ENCODE results near the gene ROPN1L. TPM values are rescaled to one million over a fixed set of nuclear protein-coding genes. Genes with fewer than 3 reads are reported as not detected.

ROPN1L gene
- total RNA-seq, 1 donor from 2014 or later = 0.77 TPM

- H3K9me3 Mint-ChIP-seq (ENCODE audit: unreplicated experiment) = no peaks in the 10 kb centered on the region
Observed at GRCh38 chr5:10400831-10401230, 40.8 kb upstream of the ROPN1L start.

GRCh38 chr5:10401498-10401897 is 40.2 kb upstream of the ROPN1L start:
- Histone ChIP-seq H3K36me3 (ENCODE audit: insufficient read depth, low read length) (peaks cover 56% of the 10 kb centered on the region), H3K27ac (ENCODE audit: low read depth, low read length) (no peak overlapping the region), H3K4me2 (ENCODE audit: low read length) (no peak overlapping the region), H3K9ac (ENCODE audit: low read length) (no peak overlapping the region), H3K4me3 (ENCODE audit: insufficient read depth, low read depth, low read length) (no peak overlapping the region), H4K20me1 (ENCODE audit: insufficient read depth, low read length) (peaks cover 16% of the 10 kb centered on the region), H3K79me2 (ENCODE audit: insufficient read depth, low read length) (peaks cover 3% of the 10 kb centered on the region), H3K4me1 (ENCODE audit: insufficient read depth, low read length) (no peaks in the 10 kb centered on the region), H3K9me3 (ENCODE audit: insufficient read depth, low read depth, low read length) (no peaks in the 10 kb centered on the region), H3K27me3 (ENCODE audit: insufficient read depth, low read length) (no peaks in the 10 kb centered on the region), H2AFZ (ENCODE audit: low read depth, low read length) (no peak overlapping the region)
- Mint-ChIP-seq H3K9me3 (ENCODE audit: unreplicated experiment) (no peaks in the 10 kb centered on the region), H3K27ac (ENCODE audit: unreplicated experiment) (no peak overlapping the region), H3K4me3 (ENCODE audit: unreplicated experiment) (no peak overlapping the region), H3K27me3 (ENCODE audit: low read depth, unreplicated experiment) (no peaks in the 10 kb centered on the region), H3K36me3 (ENCODE audit: low read depth, unreplicated experiment) (peaks cover 19% of the 10 kb centered on the region), H3K4me1 (ENCODE audit: low read depth, unreplicated experiment) (peaks cover 2% of the 10 kb centered on the region)
- TF ChIP-seq EZH2 (IDR thresholded peaks at IDR 0.05; ENCODE audit: insufficient read depth, low read length) (no peak), CTCF (IDR thresholded peaks at IDR 0.05; ENCODE audit: insufficient read depth, low read depth, low read length) (no peak)
- DNase-seq (ENCODE audit: low read depth) (no peak), FAIRE-seq (no peak)

More at GRCh38 chr5:10400831-10401230, 40.8 kb upstream of the ROPN1L start:
- Histone ChIP-seq H3K9ac (ENCODE audit: low read length) (no peak overlapping the region), H4K20me1 (ENCODE audit: insufficient read depth, low read length) (peaks cover 18% of the 10 kb centered on the region), H3K27me3 (ENCODE audit: insufficient read depth, low read length) (no peaks in the 10 kb centered on the region), H3K4me2 (ENCODE audit: low read length) (no peak overlapping the region), H3K27ac (ENCODE audit: low read depth, low read length) (no peak overlapping the region), H3K9me3 (ENCODE audit: insufficient read depth, low read depth, low read length) (no peaks in the 10 kb centered on the region), H3K79me2 (ENCODE audit: insufficient read depth, low read length) (peaks cover 3% of the 10 kb centered on the region), H3K4me3 (ENCODE audit: insufficient read depth, low read depth, low read length) (no peak overlapping the region), H3K4me1 (ENCODE audit: insufficient read depth, low read length) (no peaks in the 10 kb centered on the region), H2AFZ (ENCODE audit: low read depth, low read length) (no peak overlapping the region), H3K36me3 (ENCODE audit: insufficient read depth, low read length) (peaks cover 57% of the 10 kb centered on the region)
- Mint-ChIP-seq H3K36me3 (ENCODE audit: low read depth, unreplicated experiment) (peaks cover 16% of the 10 kb centered on the region), H3K4me3 (ENCODE audit: unreplicated experiment) (no peak overlapping the region), H3K27me3 (ENCODE audit: low read depth, unreplicated experiment) (no peaks in the 10 kb centered on the region), H3K4me1 (ENCODE audit: low read depth, unreplicated experiment) (peaks cover 2% of the 10 kb centered on the region), H3K27ac (ENCODE audit: unreplicated experiment) (no peak overlapping the region)
- DNase-seq (ENCODE audit: low read depth) = peak; percentile 9
- TF ChIP-seq CTCF (IDR thresholded peaks at IDR 0.05; ENCODE audit: insufficient read depth, low read depth, low read length) (no peak), EZH2 (IDR thresholded peaks at IDR 0.05; ENCODE audit: insufficient read depth, low read length) (no peak)
- FAIRE-seq = no peak

GRCh38 chr5:10403829-10404228 is 37.9 kb upstream of the ROPN1L start:
- H3K27me3 ChIP-seq (ENCODE audit: insufficient read depth, low read length) = no peaks in the 10 kb centered on the region
- peaks cover 22% of the 10 kb centered on the region for H3K36me3 Mint-ChIP-seq (ENCODE audit: low read depth, unreplicated experiment)
- no peak for FAIRE-seq

More at GRCh38 chr5:10403829-10404228, 37.9 kb upstream of the ROPN1L start:
- H3K27ac Mint-ChIP-seq (ENCODE audit: unreplicated experiment) = no peak overlapping the region
- DNase-seq (ENCODE audit: low read depth) = no peak
- no peaks in the 10 kb centered on the region for H3K79me2 ChIP-seq (ENCODE audit: insufficient read depth, low read length)
- no peaks in the 10 kb centered on the region for H3K9me3 ChIP-seq (ENCODE audit: insufficient read depth, low read depth, low read length)
- H3K4me3 ChIP-seq (ENCODE audit: insufficient read depth, low read depth, low read length) = no peak overlapping the region
- H3K27me3 Mint-ChIP-seq (ENCODE audit: low read depth, unreplicated experiment) = no peaks in the 10 kb centered on the region
- no peaks in the 10 kb centered on the region for H3K9me3 Mint-ChIP-seq (ENCODE audit: unreplicated experiment)
- H3K4me1 ChIP-seq (ENCODE audit: insufficient read depth, low read length) = no peaks in the 10 kb centered on the region
- no peak overlapping the region for H3K4me3 Mint-ChIP-seq (ENCODE audit: unreplicated experiment)
- no peak overlapping the region for H3K27ac ChIP-seq (ENCODE audit: low read depth, low read length)
- H4K20me1 ChIP-seq (ENCODE audit: insufficient read depth, low read length) = peaks cover 8% of the 10 kb centered on the region
- no peak for TF ChIP-seq EZH2 (IDR thresholded peaks at IDR 0.05; ENCODE audit: insufficient read depth, low read length)
- no peak for TF ChIP-seq CTCF (IDR thresholded peaks at IDR 0.05; ENCODE audit: insufficient read depth, low read depth, low read length)
- no peak overlapping the region for H2AFZ ChIP-seq (ENCODE audit: low read depth, low read length)
- H3K4me2 ChIP-seq (ENCODE audit: low read length) = no peak overlapping the region
- no peaks in the 10 kb centered on the region for H3K4me1 Mint-ChIP-seq (ENCODE audit: low read depth, unreplicated experiment)
- H3K9ac ChIP-seq (ENCODE audit: low read length) = no peak overlapping the region
- peaks cover 55% of the 10 kb centered on the region for H3K36me3 ChIP-seq (ENCODE audit: insufficient read depth, low read length)
